Measurements from ENCODE around the gene KLK7. TPM values are rescaled to one million over a fixed set of nuclear protein-coding genes. Genes with fewer than 3 reads are reported as not detected.

Gene KLK7
- total RNA-seq, 1 donor from 2014 or later: not detected

DNA sequence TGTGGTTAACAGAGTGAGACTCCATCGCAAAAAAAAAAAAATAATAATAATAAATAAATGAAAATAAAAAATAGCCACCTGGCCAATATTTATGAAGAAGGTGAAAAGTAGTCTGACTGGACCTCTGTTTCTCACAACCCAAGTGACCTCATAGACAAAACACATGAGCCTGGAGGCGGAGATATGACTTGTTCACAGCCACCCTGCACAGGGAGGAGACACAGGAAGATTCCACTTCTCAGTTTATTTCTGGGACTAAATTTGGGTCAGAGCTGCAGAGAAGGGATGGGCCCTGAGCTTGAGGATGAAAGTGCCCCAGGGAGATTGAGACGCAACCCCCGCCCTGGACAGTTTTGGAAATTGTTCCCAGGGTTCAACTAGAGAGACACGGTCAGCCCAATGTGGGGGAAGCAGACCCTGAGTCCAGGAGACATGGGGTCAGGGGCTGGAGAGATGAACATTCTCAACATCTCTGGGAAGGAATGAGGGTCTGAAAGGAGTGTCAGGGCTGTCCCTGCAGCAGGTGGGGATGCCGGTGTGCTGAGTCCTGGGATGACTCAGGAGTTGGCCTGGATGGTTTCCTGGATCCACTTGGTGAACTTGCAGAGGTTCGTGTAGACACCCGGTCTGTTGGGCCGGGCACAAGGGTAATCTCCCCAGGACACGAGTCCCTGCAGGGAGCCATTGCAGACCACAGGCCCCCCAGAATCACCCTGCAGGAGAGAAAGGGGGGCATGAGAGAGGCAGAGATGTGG is 40.5 kb downstream of the KLK7 start:
- no peak for TF ChIP-seq CTCF (IDR thresholded peaks at IDR 0.05; ENCODE audit: partially characterized antibody, unreplicated experiment)
- DNase-seq: no peak
- no peak overlapping the region for H3K4me3 Mint-ChIP-seq (ENCODE audit: unreplicated experiment)
- peaks cover 3% of the 10 kb centered on the region for H3K9me3 Mint-ChIP-seq (ENCODE audit: unreplicated experiment)
- H3K36me3 Mint-ChIP-seq (ENCODE audit: unreplicated experiment): no peaks in the 10 kb centered on the region
- H3K4me1 Mint-ChIP-seq (ENCODE audit: low read depth, unreplicated experiment): no peaks in the 10 kb centered on the region
- H3K27ac Mint-ChIP-seq (ENCODE audit: unreplicated experiment): no peak overlapping the region
- H3K27me3 Mint-ChIP-seq (ENCODE audit: unreplicated experiment): peaks cover 6% of the 10 kb centered on the region

- no peak for DNase-seq
- no peak overlapping the region for H3K4me3 Mint-ChIP-seq (ENCODE audit: unreplicated experiment)
- no peak overlapping the region for H3K27ac Mint-ChIP-seq (ENCODE audit: unreplicated experiment)
- TF ChIP-seq CTCF (IDR thresholded peaks at IDR 0.05; ENCODE audit: partially characterized antibody, unreplicated experiment): no peak
- peaks cover 3% of the 10 kb centered on the region for H3K9me3 Mint-ChIP-seq (ENCODE audit: unreplicated experiment)
- H3K4me1 Mint-ChIP-seq (ENCODE audit: low read depth, unreplicated experiment): no peaks in the 10 kb centered on the region
- H3K36me3 Mint-ChIP-seq (ENCODE audit: unreplicated experiment): no peaks in the 10 kb centered on the region
- H3K27me3 Mint-ChIP-seq (ENCODE audit: unreplicated experiment): peaks cover 5% of the 10 kb centered on the region
Observed at GRCh38 chr19:50939596-50939995, 44.1 kb downstream of the KLK7 start.

DNA sequence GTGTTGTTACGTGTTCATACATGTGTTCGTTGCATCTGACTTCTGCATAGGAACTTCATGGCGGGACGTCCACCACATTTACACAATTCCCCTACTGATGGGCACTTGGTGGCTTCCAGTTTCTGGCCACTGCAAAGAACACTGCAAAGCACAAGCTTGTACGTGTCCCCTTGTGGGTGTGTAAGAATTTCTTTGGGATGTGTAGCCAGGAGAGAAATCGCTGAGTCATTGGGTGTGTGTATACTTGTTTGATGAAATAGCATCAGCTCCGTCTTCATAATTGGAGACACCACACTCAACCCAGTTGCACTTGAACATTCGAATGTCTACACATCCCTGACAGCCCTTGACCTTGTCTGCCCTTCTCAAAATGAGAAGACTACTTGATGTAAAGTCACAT is 50.1 kb downstream of the KLK7 start:
- Mint-ChIP-seq H3K27me3 (ENCODE audit: unreplicated experiment) (peaks cover 5% of the 10 kb centered on the region), H3K36me3 (ENCODE audit: unreplicated experiment) (no peaks in the 10 kb centered on the region), H3K9me3 (ENCODE audit: unreplicated experiment) (peaks cover 1% of the 10 kb centered on the region), H3K4me1 (ENCODE audit: low read depth, unreplicated experiment) (no peaks in the 10 kb centered on the region), H3K4me3 (ENCODE audit: unreplicated experiment) (no peak overlapping the region), H3K27ac (ENCODE audit: unreplicated experiment) (no peak overlapping the region)
- no peak for TF ChIP-seq CTCF (IDR thresholded peaks at IDR 0.05; ENCODE audit: partially characterized antibody, unreplicated experiment)
- no peak for DNase-seq

- H3K27me3 Mint-ChIP-seq (ENCODE audit: unreplicated experiment): peaks cover 5% of the 10 kb centered on the region
- H3K27ac Mint-ChIP-seq (ENCODE audit: unreplicated experiment): no peak overlapping the region
- no peak overlapping the region for H3K4me3 Mint-ChIP-seq (ENCODE audit: unreplicated experiment)
- TF ChIP-seq CTCF (IDR thresholded peaks at IDR 0.05; ENCODE audit: partially characterized antibody, unreplicated experiment): no peak
- H3K9me3 Mint-ChIP-seq (ENCODE audit: unreplicated experiment): peaks cover 1% of the 10 kb centered on the region
- H3K36me3 Mint-ChIP-seq (ENCODE audit: unreplicated experiment): no peaks in the 10 kb centered on the region
- H3K4me1 Mint-ChIP-seq (ENCODE audit: low read depth, unreplicated experiment): no peaks in the 10 kb centered on the region
- no peak for DNase-seq
Observed at GRCh38 chr19:50932690-50933083, 51.0 kb downstream of the KLK7 start.

DNA sequence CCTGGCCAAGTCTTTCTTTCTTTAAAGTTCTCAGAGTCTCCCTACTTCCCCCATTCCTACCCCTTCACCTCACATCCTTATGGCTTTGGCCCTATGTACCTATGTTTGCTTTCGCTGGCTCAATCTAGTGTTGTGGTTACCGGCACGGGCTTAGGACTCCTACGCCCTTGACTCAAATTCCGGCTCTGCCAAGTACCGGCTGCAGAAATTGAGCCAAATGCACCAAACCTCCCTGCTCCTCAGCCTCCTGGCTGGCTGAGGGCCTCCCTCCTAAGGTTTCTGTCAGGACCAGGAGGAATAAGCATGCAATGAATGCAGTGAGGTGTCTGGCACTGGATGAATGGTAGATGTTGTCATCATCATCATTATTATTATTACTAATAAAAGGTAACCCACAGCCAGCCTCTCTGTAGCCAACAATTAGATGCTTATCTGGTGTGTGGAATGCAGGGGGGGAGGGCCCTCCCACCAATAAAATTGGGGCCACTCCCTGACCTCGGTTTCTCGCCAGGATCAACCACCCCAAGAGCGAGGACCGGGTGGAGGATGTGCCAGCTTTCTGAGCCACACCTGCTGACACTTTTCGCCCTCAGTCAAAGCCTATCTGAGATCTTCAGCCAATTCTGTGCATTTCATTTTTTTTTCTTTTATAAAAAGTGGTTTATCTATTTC is 51.6 kb downstream of the KLK7 start:
- no peak for DNase-seq
- Mint-ChIP-seq H3K9me3 (ENCODE audit: unreplicated experiment) (peaks cover 1% of the 10 kb centered on the region), H3K4me3 (ENCODE audit: unreplicated experiment) (no peak overlapping the region), H3K36me3 (ENCODE audit: unreplicated experiment) (no peaks in the 10 kb centered on the region), H3K27ac (ENCODE audit: unreplicated experiment) (no peak overlapping the region), H3K27me3 (ENCODE audit: unreplicated experiment) (peaks cover 5% of the 10 kb centered on the region), H3K4me1 (ENCODE audit: low read depth, unreplicated experiment) (no peaks in the 10 kb centered on the region)
- no peak for TF ChIP-seq CTCF (IDR thresholded peaks at IDR 0.05; ENCODE audit: partially characterized antibody, unreplicated experiment)

Data from glutamatergic neuron (in vitro differentiated cells).